Hepatocyte (in vitro differentiated cells): ENCODE data around the gene ME3. TPM values are rescaled to one million over a fixed set of nuclear protein-coding genes. Genes with fewer than 3 reads are reported as not detected.

ENCODE experiments used
- DNase-seq: peaks from one replicate; pipeline ENCODE4 v3.0.0-alpha.2; 2016; ENCODE audit warnings: low spot score
- H2AFZ ChIP-seq: fragments of 200-600 bp; sonication (generic); 2 replicates; pipeline ENCODE4 v1.6.0; 2016; ENCODE audit warnings: antibody characterized with exemption, mild to moderate bottlenecking
- H3K27ac ChIP-seq: fragments of 200-600 bp; sonication (generic); 2 replicates; pipeline ENCODE4 v1.5.1; 2016; ENCODE audit warnings: mild to moderate bottlenecking
- H3K27me3 ChIP-seq: fragments of 200-600 bp; sonication (generic); 2 replicates; pipeline ENCODE4 v1.6.1; 2016
- H3K36me3 ChIP-seq: fragments of 200-600 bp; sonication (generic); replicated peaks from 2 replicates; pipeline ENCODE4 v1.5.1; 2016; ENCODE audit warnings: low read depth; ENCODE audit not compliant: insufficient read depth
- H3K4me1 ChIP-seq: fragments of 200-600 bp; sonication (generic); 2 replicates; pipeline ENCODE4 v1.5.1; 2016; ENCODE audit warnings: mild to moderate bottlenecking, moderate library complexity; ENCODE audit not compliant: insufficient read depth
- H3K4me2 ChIP-seq: fragments of 200-600 bp; sonication (generic); 2 replicates; pipeline ENCODE4 v1.6.0; 2016
- H3K4me3 ChIP-seq: fragments of 200-600 bp; sonication (generic); 2 replicates; pipeline ENCODE4 v1.5.1; 2016; ENCODE audit warnings: mild to moderate bottlenecking
- H3K79me2 ChIP-seq: fragments of 200-600 bp; sonication (generic); 2 replicates; pipeline ENCODE4 v1.6.0; 2017; ENCODE audit warnings: mild to moderate bottlenecking
- H3K9me2 ChIP-seq: fragments of 200-600 bp; sonication (generic); replicated peaks from 2 replicates; pipeline ENCODE4 v1.6.0; 2017; ENCODE audit warnings: mild to moderate bottlenecking; ENCODE audit not compliant: insufficient read depth
- H3K9me3 ChIP-seq: fragments of 200-600 bp; sonication (generic); 2 replicates; pipeline ENCODE4 v1.5.1; 2016; ENCODE audit warnings: low read depth, mild to moderate bottlenecking
- H4K20me1 ChIP-seq: fragments of 200-600 bp; sonication (generic); 2 replicates; pipeline ENCODE4 v1.6.0; 2016; ENCODE audit warnings: mild to moderate bottlenecking; ENCODE audit not compliant: insufficient read depth, poor library complexity, severe bottlenecking
- CTCF ChIP-seq: fragments of 200-600 bp; sonication (generic); IDR thresholded peaks from 2 replicates; pipeline ENCODE4 v1.5.1; 2016; ENCODE audit warnings: antibody characterized with exemption, mild to moderate bottlenecking; ENCODE audit not compliant: poor library complexity
- EZH2 ChIP-seq: fragments of 200-600 bp; sonication (generic); IDR thresholded peaks from 2 replicates; pipeline ENCODE4 v1.6.1; 2016; ENCODE audit warnings: antibody characterized with exemption, mild to moderate bottlenecking, borderline replicate concordance
- EZH2phosphoT487 ChIP-seq: fragments of 200-600 bp; sonication (generic); IDR thresholded peaks from one replicate; pipeline ENCODE4 v1.6.1; 2018; ENCODE audit warnings: antibody characterized with exemption, mild to moderate bottlenecking, low read depth, moderate library complexity; ENCODE audit not compliant: unreplicated experiment, severe bottlenecking
- WGBS: methylation state at CpG from one replicate; pipeline ENCODE4 v1.1.6; 2016; ENCODE audit warnings: low lambda C conversion rate; ENCODE audit errors: missing lambda C conversion rate; 5-methylcytosine and 5-hydroxymethylcytosine counted together
- polyA plus RNA-seq: library from polyadenylated mRNA; unstranded; fragments of >200 nt; fragmentation: Nextera tagmentation; extraction: Ambion mirVana; gene quantifications from 2 replicates; pipeline ENCODE4 v1.2.1, GENCODE V29; 2016
- total RNA-seq: library from RNA; depleted of rRNA; stranded (reverse); fragments of >200 nt; gene quantifications from 2 replicates; pipeline ENCODE4 v1.2.3, GENCODE V29; 2014

The ME3 gene
- total and polyA plus RNA-seq, 2 experiments from 2014 or later, result 10.3 to 16.1 TPM

- Histone ChIP-seq H3K27ac (no peak overlapping the region), H3K36me3 (no peaks in the 10 kb centered on the region), H3K4me3 (no peak overlapping the region), H2AFZ (no peak overlapping the region), H3K9me3 (no peaks in the 10 kb centered on the region), H3K27me3 (no peaks in the 10 kb centered on the region), H3K4me1 (no peaks in the 10 kb centered on the region), H3K79me2 (no peaks in the 10 kb centered on the region), H3K4me2 (no peak overlapping the region), H3K9me2 (no peaks in the 10 kb centered on the region), H4K20me1 (no peaks in the 10 kb centered on the region)
- no peak for DNase-seq
- 88% methylated on average over 9 of the region's 9 CpGs for WGBS
- no peak for TF ChIP-seq EZH2
- no peak for TF ChIP-seq CTCF
- TF ChIP-seq EZH2phosphoT487, result no peak
Measured at GRCh38 chr11:86460461-86461385, 211.7 kb downstream of the ME3 start.

- DNase-seq, result peak; percentile 39
- no peak overlapping the region for H3K4me3 ChIP-seq
- no peak overlapping the region for H3K27ac ChIP-seq
- no peaks in the 10 kb centered on the region for H3K9me3 ChIP-seq
- H2AFZ ChIP-seq, result no peak overlapping the region
- H3K4me1 ChIP-seq, result no peaks in the 10 kb centered on the region
- H3K9me2 ChIP-seq, result no peaks in the 10 kb centered on the region
- no peaks in the 10 kb centered on the region for H4K20me1 ChIP-seq
- no peaks in the 10 kb centered on the region for H3K36me3 ChIP-seq
- no peak for TF ChIP-seq CTCF
- TF ChIP-seq EZH2phosphoT487, result no peak
- TF ChIP-seq EZH2, result no peak
- WGBS, result 76% methylated on average over 3 of the region's 3 CpGs
- H3K27me3 ChIP-seq, result no peaks in the 10 kb centered on the region
- no peak overlapping the region for H3K4me2 ChIP-seq
- no peaks in the 10 kb centered on the region for H3K79me2 ChIP-seq
Measured at GRCh38 chr11:86459682-86460460, 212.5 kb downstream of the ME3 start.

GRCh38 chr11:86459002-86459385 is 213.4 kb downstream of the ME3 start:
- Histone ChIP-seq H3K4me1 (no peaks in the 10 kb centered on the region), H3K4me3 (no peak overlapping the region), H3K36me3 (no peaks in the 10 kb centered on the region), H2AFZ (no peak overlapping the region), H3K27ac (no peak overlapping the region), H3K9me2 (no peaks in the 10 kb centered on the region), H4K20me1 (no peaks in the 10 kb centered on the region), H3K79me2 (no peaks in the 10 kb centered on the region), H3K4me2 (no peak overlapping the region), H3K27me3 (no peaks in the 10 kb centered on the region), H3K9me3 (no peaks in the 10 kb centered on the region)
- WGBS, result 95% methylated on average over 1 of the region's 1 CpG
- TF ChIP-seq EZH2, result no peak
- no peak for TF ChIP-seq CTCF
- no peak for TF ChIP-seq EZH2phosphoT487
- no peak for DNase-seq
